ENCODE measurements around the gene PRKG1. TPM values are rescaled to one million over a fixed set of nuclear protein-coding genes. Genes with fewer than 3 reads are reported as not detected.

Gene PRKG1
- total and polyA plus RNA-seq, 12 donors: 3.8 to 48.1 (median 29.9) TPM

GRCh38 chr10:51668336-51668689 is 594.0 kb downstream of the PRKG1 start:
- intact Hi-C loops (cut with DNase I): no loop called here
- no peak for TF ChIP-seq CTCF (IDR thresholded peaks at IDR 0.05)
- peak overlapping the region in 1 of 10 donors; percentile 33 for H3K27ac ChIP-seq
- DNase-seq (no peak), ATAC-seq (peak in 1 of 8 donors; percentile 13)
- peaks cover 0 to 18% (median 7%) of the 10 kb centered on the region in 11 donors for H3K9me3 ChIP-seq
- no peaks in the 10 kb centered on the region for H3K27me3 ChIP-seq
- no peak overlapping the region for H3K4me3 ChIP-seq
- H3K4me1 ChIP-seq: peaks cover 0 to 32% (median 14%) of the 10 kb centered on the region in 9 donors
- no peaks in the 10 kb centered on the region for H3K36me3 ChIP-seq

- H3K9me3 ChIP-seq: peaks cover 0 to 18% (median 7%) of the 10 kb centered on the region in 11 donors
- DNase-seq (no peak), ATAC-seq (no peak)
- no peak for TF ChIP-seq CTCF (IDR thresholded peaks at IDR 0.05)
- no peaks in the 10 kb centered on the region for H3K36me3 ChIP-seq
- intact Hi-C loops (cut with DNase I): no loop called here
- 95% methylated on average over 5 of the region's 5 CpGs for WGBS, 2 donors
- H3K27me3 ChIP-seq: no peaks in the 10 kb centered on the region
- H3K4me3 ChIP-seq: no peak overlapping the region
- peaks cover 0 to 32% (median 14%) of the 10 kb centered on the region in 9 donors for H3K4me1 ChIP-seq
- H3K27ac ChIP-seq: no peak overlapping the region
Observed at GRCh38 chr10:51669041-51669440, 594.8 kb downstream of the PRKG1 start.

GRCh38 chr10:51672039-51672535 is 597.8 kb downstream of the PRKG1 start:
- no peak for ATAC-seq
- Histone ChIP-seq H3K4me3 (no peak overlapping the region), H3K36me3 (no peaks in the 10 kb centered on the region), H3K27ac (no peak overlapping the region), H3K27me3 (no peaks in the 10 kb centered on the region), H3K9me3 (peaks cover 0 to 18% (median 7%) of the 10 kb centered on the region in 11 donors), H3K4me1 (peaks cover 0 to 14% (median 7%) of the 10 kb centered on the region in 9 donors)
- no peak for TF ChIP-seq CTCF (IDR thresholded peaks at IDR 0.05)
- intact Hi-C loops (cut with DNase I): no loop called here
- no peak for DNase-seq

DNA sequence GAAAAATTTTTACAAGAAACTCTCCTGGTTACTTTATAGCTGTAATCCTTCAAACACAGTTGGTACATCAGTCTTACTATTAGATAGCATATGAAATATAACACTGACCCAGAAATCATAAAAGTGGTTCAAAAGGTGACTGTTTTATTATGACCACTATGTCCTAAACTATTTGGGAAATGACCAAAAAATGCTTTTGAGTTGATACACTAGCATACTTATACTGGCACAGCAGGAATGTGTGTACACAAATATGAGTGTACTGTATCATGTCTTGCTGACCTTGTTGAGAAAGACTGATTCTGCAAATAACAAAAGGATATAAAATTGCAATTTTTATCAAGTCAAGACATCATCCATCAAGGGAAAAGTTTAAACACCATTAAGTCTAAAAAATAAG is 600.8 kb downstream of the PRKG1 start:
- no peaks in the 10 kb centered on the region for H3K36me3 ChIP-seq
- no peak overlapping the region for H3K27ac ChIP-seq
- intact Hi-C loops (cut with DNase I): no loop called here
- no peaks in the 10 kb centered on the region for H3K27me3 ChIP-seq
- peaks cover 0 to 8% (median 0%) of the 10 kb centered on the region in 9 donors for H3K4me1 ChIP-seq
- ATAC-seq (no peak), DNase-seq (no peak)
- peaks cover 0 to 18% (median 7%) of the 10 kb centered on the region in 11 donors for H3K9me3 ChIP-seq
- H3K4me3 ChIP-seq: no peak overlapping the region
- no peak for TF ChIP-seq CTCF (IDR thresholded peaks at IDR 0.05)
